Right lobe of liver (tissue), 6 donors: Measurements from ENCODE around the gene CD320. TPM values are rescaled to one million over a fixed set of nuclear protein-coding genes. Genes with fewer than 3 reads are reported as not detected.
A peak's percentile ranks its signal among the peaks of the same experiment; 100 is the strongest.

Experiments used
- ATAC-seq, 4 donors: fragments of 200-7000 bp; cut with Tn5 transposase; one replicate each; pipeline ENCODE4 v1.9.1; 2020; ENCODE audit warnings: mild to moderate bottlenecking in 4 of 4, moderate library complexity in 4 of 4
- DNase-seq, 3 donors: peaks; one replicate each; pipeline ENCODE4 v3.0.0-alpha.2; 2020
- H3K27ac ChIP-seq, 3 donors: fragments of 200-600 bp; one replicate each; pipeline ENCODE4 v1.8.0; 2022
- H3K27me3 ChIP-seq, 2 donors: fragments of 200-600 bp; one replicate each; pipeline ENCODE4 v1.8.0; 2022
- H3K36me3 ChIP-seq, 4 donors: fragments of 200-600 bp; sonication (generic) in 1 of 4; one replicate each; pipeline versions ENCODE4 v1.5.1 to v1.8.0; 2017 to 2022; ENCODE audit warnings: control low read depth in 1 of 4
- H3K4me1 ChIP-seq, 4 donors: fragments of 200-600 bp; sonication (generic) in 1 of 4; one replicate each; pipeline versions ENCODE4 v1.5.1 to v1.8.0; 2017 to 2022; ENCODE audit warnings: control low read depth in 1 of 4
- H3K4me3 ChIP-seq, 3 donors: fragments of 200-600 bp; one replicate each; pipeline ENCODE4 v1.8.0; 2022
- H3K9me3 ChIP-seq, 4 donors: fragments of 200-600 bp; sonication (generic) in 1 of 4; one replicate each; pipeline versions ENCODE4 v1.5.1 to v1.8.0; 2017 to 2022; ENCODE audit warnings: control low read depth in 1 of 4
- CTCF ChIP-seq, 4 donors: fragments of 200-600 bp in 3 of 4; fragments of 450-650 bp in 1 of 4; IDR thresholded peaks; one replicate each; pipeline versions ENCODE4 v1.5.1 to v1.8.0; 2016 to 2022; ENCODE audit warnings: antibody characterized with exemption in 4 of 4, mild to moderate bottlenecking in 2 of 4
- POLR2A ChIP-seq: fragments of 450-650 bp; IDR thresholded peaks from one replicate; pipeline ENCODE4 v1.6.1; 2017; ENCODE audit warnings: antibody characterized with exemption, mild to moderate bottlenecking
- WGBS: methylation state at CpG from one replicate; pipeline ENCODE4 v1.1.6; 2018; ENCODE audit warnings: low coverage, low lambda C conversion rate; ENCODE audit not compliant: insufficient coverage; ENCODE audit errors: missing lambda C conversion rate; 5-methylcytosine and 5-hydroxymethylcytosine counted together
- intact Hi-C, 2 donors: fragments of 100-400 bp; cut with DNase I; formaldehyde crosslinking; loops; one replicate each; pipeline versions ENCODE4 v1.11.2 to v1.14.1; 2022
- total RNA-seq, 6 experiments: library from RNA; depleted of rRNA in 2 of 6; stranded (reverse); fragments of >200 nt in 2 of 6; fragmentation: NEBNext Ultra II Directional in 3 of 6; extraction: Animal tissue kit (Norgen Biotek cat#: 25700) in 3 of 6; gene quantifications; one replicate each; pipeline versions ENCODE4 v1.1.0 to v1.2.4, GENCODE V29; 2016 to 2023
- donor health status: DM: no; HTN: yes; CAD: no.
- donor health status: DM: no; HTN: no; CAD: no.
- donor health status: DM: no; HTN: no; CAD: no.
- donor health status: DM: no; HTN: yes; CAD: no.
- donor health status: DM: no; HTN: yes; CAD: no.

The CD320 gene
- total RNA-seq, 6 experiments from 2014 or later, result 8.8 to 43.2 (median 11.5) TPM

GRCh38 chr19:8261347-8261746 lies 46.8 kb downstream of the CD320 start:
- Histone ChIP-seq H3K36me3 (peaks cover 0 to 22% (median 5%) of the 10 kb centered on the region in 4 donors), H3K4me1 (no peaks in the 10 kb centered on the region), H3K27ac (no peak overlapping the region), H3K4me3 (no peak overlapping the region), H3K27me3 (no peaks in the 10 kb centered on the region), H3K9me3 (no peaks in the 10 kb centered on the region)
- intact Hi-C loops, result no loop called here
- WGBS, result 100% methylated on average over 3 of the region's 9 CpGs
- DNase-seq (peak in 2 of 3 donors; percentile 7 to 24), ATAC-seq (no peak)
- TF ChIP-seq CTCF (IDR thresholded peaks at IDR 0.05) (no peak), POLR2A (no peak)

- Histone ChIP-seq H3K27ac (no peak overlapping the region), H3K4me3 (no peak overlapping the region), H3K4me1 (no peaks in the 10 kb centered on the region), H3K36me3 (peaks cover 0 to 36% (median 5%) of the 10 kb centered on the region in 4 donors), H3K9me3 (no peaks in the 10 kb centered on the region), H3K27me3 (no peaks in the 10 kb centered on the region)
- WGBS, result no CpG with 5 or more reads among the region's 3 CpGs
- intact Hi-C loops, result loop anchor here (10.0 kb wide), 3 partner anchors 105 to 315 kb away; partner anchors contain the start of gene TIMM44 (in 1 of the 2)
- ATAC-seq (no peak), DNase-seq (peak in 2 of 3 donors; percentile 29 to 31)
- TF ChIP-seq CTCF (IDR thresholded peaks at IDR 0.05) (no peak), POLR2A (no peak)
These were observed 48.3 kb downstream of the CD320 start for GRCh38 chr19:8259922-8260247.

- no peak overlapping the region for H3K27ac ChIP-seq
- ATAC-seq (no peak), DNase-seq (peak in 2 of 3 donors; percentile 24 to 35)
- no peak overlapping the region for H3K4me3 ChIP-seq
- H3K9me3 ChIP-seq, result no peaks in the 10 kb centered on the region
- H3K27me3 ChIP-seq, result no peaks in the 10 kb centered on the region
- H3K4me1 ChIP-seq, result no peaks in the 10 kb centered on the region
- WGBS, result 77% methylated on average over 6 of the region's 11 CpGs
- intact Hi-C loops, result loop anchor here (10.0 kb wide), 3 partner anchors 105 to 315 kb away; partner anchors contain the start of gene TIMM44 (in 1 of the 2)
- H3K36me3 ChIP-seq, result peaks cover 0 to 36% (median 5%) of the 10 kb centered on the region in 4 donors
- no peak for TF ChIP-seq POLR2A
- TF ChIP-seq CTCF (IDR thresholded peaks at IDR 0.05), result no peak
These were observed 48.8 kb downstream of the CD320 start for GRCh38 chr19:8259142-8259921.

GRCh38 chr19:8257052-8257443 lies 51.1 kb downstream of the CD320 start:
- Histone ChIP-seq H3K27ac (no peak overlapping the region), H3K4me1 (peaks cover 0 to 8% (median 2%) of the 10 kb centered on the region in 4 donors), H3K27me3 (no peaks in the 10 kb centered on the region), H3K36me3 (peaks cover 0 to 36% (median 5%) of the 10 kb centered on the region in 4 donors), H3K4me3 (no peak overlapping the region), H3K9me3 (no peaks in the 10 kb centered on the region)
- DNase-seq (no peak), ATAC-seq (no peak)
- TF ChIP-seq CTCF (IDR thresholded peaks at IDR 0.05) (no peak), POLR2A (no peak)
- intact Hi-C loops, result loop anchor here (10.0 kb wide), 3 partner anchors 102 to 312 kb away; partner anchors contain the start of gene TIMM44 (in 1 of the 2)
- WGBS, result 33% methylated on average over 3 of the region's 5 CpGs
